HG03571 (cell line): ENCODE data around the gene NKX3-2.

ENCODE experiments used
- ATAC-seq: cut with Tn5 transposase; IDR thresholded peaks from one replicate; pipeline ENCODE4 v1.9.1; 2021; ENCODE audit not compliant: unreplicated experiment

Gene NKX3-2

DNA sequence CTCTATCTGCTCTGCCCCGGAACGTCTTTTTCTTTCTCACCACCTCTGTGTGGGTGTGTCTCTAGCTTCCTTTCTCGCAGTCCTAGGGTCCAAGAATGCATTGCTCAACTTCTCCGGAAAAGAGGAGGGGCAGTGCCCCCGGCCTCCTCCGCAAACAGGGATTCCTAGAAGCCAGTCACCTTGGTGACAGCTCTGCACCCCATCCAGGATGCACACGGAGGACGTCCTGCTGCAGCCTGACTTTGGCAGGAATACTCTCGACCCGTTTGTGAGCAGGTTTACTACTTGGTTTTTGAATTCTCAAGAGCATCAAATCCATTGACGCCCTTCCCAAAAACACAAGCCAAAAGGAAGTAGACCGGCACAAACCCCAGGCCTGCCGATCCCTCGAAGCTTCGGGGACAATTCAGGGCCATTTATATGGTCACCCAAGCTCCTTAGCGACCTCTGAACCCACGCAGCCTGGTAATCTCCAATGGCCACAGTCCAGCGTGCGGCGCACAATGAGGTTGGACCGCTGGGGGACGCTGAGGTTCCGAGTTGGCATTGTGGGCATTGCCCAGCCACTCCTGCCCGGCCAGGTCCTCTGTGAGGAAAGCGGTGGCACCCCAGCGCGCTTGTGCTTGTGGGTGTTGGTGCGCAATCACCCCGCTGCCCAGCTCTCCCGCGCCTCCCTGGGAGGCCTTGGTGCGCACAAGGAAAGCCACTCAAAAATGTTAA lies 9.8 kb downstream of the NKX3-2 start:
- ATAC-seq = no peak

GRCh38 chr4:13533670-13534343 lies 10.5 kb downstream of the NKX3-2 start:
- no peak for ATAC-seq

GRCh38 chr4:13531625-13531998 lies 12.7 kb downstream of the NKX3-2 start:
- ATAC-seq = no peak

- no peak for ATAC-seq
These were observed 13.3 kb downstream of the NKX3-2 start for GRCh38 chr4:13530823-13531624.

DNA sequence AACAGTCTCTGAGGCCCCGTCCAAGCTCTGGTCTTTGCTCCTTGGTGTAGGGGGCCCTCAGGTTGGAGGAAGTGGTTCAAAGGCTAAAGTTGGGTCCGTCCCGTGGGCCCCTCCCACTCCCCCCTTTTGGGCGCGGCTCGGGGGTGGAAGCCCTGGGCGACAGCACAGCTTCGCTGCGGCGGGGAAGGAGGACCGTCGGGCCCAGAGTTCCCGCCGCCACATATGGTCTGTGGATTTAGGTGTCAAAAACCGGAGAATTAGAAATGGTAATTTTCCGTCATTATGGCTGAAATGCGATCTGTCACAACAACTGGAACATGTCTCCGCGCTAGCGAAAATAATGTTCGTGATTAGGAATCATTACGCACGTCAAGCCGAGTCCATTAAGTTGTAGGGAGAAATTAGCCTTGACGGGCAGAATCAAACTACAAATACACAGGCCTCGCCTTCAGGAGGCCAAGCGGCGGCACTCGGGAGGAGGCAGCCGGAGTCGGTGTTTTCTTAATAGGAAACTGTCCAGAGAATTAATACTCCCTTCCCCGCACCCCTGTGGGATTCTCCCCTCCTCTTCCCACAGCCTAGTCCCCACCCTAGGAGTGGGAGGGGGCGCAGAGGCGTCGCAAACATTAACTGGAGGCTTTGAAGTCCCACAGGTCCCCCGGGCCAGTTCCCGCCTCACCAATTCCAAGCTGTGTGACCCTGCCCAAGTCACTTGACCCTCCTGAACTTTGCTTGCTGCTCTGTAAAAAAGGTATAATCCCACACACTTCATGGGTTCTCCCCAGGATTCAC lies 15.0 kb downstream of the NKX3-2 start:
- ATAC-seq = no peak

GRCh38 chr4:13528821-13529127 lies 15.5 kb downstream of the NKX3-2 start:
- ATAC-seq = no peak

- peak; percentile 82 for ATAC-seq
These were observed 16.1 kb downstream of the NKX3-2 start for GRCh38 chr4:13527981-13528820.

- peak; percentile 36 for ATAC-seq
These were observed 16.9 kb downstream of the NKX3-2 start for GRCh38 chr4:13527192-13527980.

DNA sequence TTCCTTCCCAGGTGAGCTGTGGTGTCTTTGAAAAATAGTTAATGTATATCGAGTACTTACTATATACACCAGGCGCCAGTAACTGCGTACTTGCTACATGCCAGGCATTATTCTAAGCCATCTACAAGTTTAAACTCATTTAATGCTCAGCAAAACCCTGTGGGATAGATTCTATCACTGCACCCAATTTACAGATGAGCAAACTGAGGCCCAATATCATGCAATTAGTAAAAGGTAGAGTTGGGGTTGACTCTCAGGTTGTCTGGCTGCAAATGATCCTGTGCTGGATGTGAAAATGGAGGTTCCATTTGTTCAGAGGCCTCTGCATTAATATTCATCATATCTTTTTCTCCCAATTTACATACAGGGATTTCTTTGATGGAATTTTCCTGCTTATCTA lies 17.6 kb downstream of the NKX3-2 start:
- ATAC-seq = no peak

GRCh38 chr4:13525606-13526281 lies 18.6 kb downstream of the NKX3-2 start:
- ATAC-seq = no peak

DNA sequence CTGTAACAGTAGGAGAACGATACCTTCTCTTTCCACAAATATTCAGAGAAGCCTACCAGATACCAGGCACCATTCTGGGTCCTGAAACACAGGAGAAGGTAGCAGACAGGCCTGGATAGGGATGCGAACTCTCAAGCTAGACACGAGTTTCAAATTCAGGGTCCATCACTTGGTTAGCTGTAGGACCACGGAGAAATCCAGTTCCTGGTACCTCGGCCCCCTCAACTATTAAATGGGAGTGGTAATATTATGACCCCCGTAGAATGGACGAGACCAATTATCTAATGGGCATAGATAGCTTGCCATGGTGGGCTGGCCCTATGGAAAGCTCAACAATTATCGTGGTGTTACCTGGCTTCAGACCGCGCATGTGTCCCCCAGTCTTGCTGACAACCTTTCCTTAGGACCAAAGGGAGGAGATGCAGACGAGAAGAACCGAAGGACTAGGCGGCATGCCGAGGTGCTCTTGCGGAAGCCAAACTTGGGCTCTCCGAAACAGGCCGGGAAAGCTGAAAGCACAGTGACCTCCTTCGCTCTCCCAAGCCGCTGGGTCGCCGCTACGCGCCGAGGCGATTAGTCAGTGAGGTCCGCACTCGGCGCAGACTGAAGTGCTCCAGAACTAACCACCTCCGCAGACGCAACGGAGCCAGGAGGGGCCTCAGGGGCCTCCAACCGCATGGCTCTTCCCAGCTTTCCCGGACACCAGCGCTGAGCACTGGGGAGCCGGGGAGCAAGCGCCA lies 19.6 kb downstream of the NKX3-2 start:
- ATAC-seq = no peak

DNA sequence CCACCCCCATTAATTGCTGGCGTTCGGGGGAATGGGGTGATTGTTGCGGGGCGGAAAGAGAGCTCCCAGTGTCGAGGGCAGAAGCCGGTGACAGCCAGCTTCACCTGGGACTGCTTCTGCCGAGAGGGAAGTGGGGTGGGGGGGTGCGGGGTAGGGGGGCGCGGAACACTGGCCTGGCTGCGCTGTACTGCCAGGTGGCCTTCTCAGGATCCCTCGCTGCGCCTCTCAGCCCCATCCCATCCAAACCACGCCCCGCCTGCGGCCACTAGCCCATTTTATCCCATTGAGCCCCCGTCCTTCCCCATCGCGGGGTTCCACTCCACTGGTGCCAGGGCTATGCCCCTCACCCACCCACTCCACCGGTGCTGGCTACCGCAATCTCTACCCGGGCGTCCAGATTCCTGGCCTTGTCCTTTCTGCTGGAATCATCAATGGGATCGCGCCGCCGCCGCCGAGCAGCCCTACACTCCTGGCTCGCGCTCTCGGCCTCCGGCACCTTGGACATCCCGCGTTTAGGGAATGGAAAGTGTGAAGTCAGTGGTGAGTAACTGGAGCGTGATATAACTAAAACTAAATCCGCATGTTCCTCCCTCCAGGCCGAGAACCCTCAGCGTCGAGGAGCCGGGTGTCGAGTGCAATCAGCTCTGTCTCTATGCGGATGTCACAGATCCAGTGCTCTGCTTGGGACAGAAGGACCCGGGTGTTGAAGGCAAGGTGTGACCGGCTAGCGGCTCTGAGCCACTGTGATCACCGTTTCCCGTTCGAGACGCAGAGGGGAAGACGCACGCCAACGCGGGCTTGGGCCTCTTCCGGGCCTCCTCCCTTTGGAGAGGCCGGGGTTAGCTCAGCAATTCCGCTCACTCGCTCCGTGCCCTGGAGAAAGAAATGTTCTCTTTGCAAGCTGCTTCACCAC lies 20.5 kb downstream of the NKX3-2 start:
- no peak for ATAC-seq

DNA sequence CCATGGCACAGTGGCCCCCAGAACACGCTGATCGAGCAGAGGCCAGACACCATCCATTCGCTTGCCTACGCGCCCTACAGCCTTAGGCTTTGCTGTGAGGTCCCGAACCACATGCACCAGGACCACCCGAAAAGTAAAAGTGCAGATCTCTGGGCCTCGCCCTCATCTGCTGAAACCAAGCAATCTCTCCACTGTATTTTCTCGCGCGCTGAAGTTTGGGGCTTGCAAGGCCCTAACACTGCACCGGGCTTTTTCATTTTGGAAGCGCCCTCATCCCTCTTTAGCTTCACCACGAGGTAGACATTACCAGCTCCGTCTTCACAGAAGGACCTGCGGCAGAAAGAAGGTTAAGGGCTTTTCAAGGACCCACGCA lies 21.2 kb downstream of the NKX3-2 start:
- ATAC-seq = no peak

GRCh38 chr4:13522282-13523104 lies 21.8 kb downstream of the NKX3-2 start:
- ATAC-seq = no peak

DNA sequence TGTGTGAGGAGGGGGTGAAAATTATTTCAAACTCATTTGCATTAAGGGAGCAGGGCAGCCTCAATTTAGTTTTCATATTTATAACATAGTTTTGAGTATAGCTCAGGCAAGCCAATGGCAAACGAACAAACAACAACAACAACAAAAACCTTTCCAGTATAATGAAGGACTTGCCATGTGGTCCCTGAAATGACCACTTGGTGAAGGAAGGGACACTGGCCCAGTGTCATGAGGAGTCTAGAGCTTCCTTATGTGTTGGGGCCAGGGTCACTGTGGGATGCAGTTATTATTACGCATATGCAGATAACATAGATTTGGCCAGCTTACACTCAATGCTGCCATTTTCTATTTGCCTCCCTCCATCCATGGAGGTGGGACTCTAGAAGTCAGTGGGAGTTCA lies 23.3 kb downstream of the NKX3-2 start:
- ATAC-seq = no peak

- no peak for ATAC-seq
These were observed 27.9 kb downstream of the NKX3-2 start for GRCh38 chr4:13516315-13516860.
